Prostate gland (tissue), 2 donors: ENCODE data around the gene ZNF211.

Experiments
- CTCF ChIP-seq, 4 experiments: fragments of 200-600 bp in 2 of 4; fragments of 450-650 bp in 2 of 4; sonication (generic) in 2 of 4; IDR thresholded peaks; 1 replicate in 3 of 4; 2 replicates in 1 of 4; pipeline ENCODE4 v1.5.1; 2016 to 2019; ENCODE audit warnings: antibody characterized with exemption in 4 of 4, mild to moderate bottlenecking in 2 of 4, moderate library complexity in 2 of 4
- POLR2A ChIP-seq: fragments of 450-650 bp; IDR thresholded peaks from one replicate; pipeline ENCODE4 v1.6.1; 2016; ENCODE audit warnings: antibody characterized with exemption, mild to moderate bottlenecking
- POLR2AphosphoS5 ChIP-seq: sonication (generic); formaldehyde crosslinking; IDR thresholded peaks from one replicate; pipeline ENCODE4 v1.6.1; 2017; ENCODE audit warnings: antibody characterized with exemption

- TF ChIP-seq CTCF (IDR thresholded peaks at IDR 0.05) (no peak), POLR2A (no peak), POLR2AphosphoS5 (no peak)
These were observed 15.5 kb downstream of the ZNF211 start for GRCh38 chr19:57648331-57649003.
